ENCODE results near the gene GIGYF2. TPM values are rescaled to one million over a fixed set of nuclear protein-coding genes. Genes with fewer than 3 reads are reported as not detected.

Gene GIGYF2
- total RNA-seq, 4 donors from 2014 or later = 69.0 to 208 (median 80.4) TPM

DNA sequence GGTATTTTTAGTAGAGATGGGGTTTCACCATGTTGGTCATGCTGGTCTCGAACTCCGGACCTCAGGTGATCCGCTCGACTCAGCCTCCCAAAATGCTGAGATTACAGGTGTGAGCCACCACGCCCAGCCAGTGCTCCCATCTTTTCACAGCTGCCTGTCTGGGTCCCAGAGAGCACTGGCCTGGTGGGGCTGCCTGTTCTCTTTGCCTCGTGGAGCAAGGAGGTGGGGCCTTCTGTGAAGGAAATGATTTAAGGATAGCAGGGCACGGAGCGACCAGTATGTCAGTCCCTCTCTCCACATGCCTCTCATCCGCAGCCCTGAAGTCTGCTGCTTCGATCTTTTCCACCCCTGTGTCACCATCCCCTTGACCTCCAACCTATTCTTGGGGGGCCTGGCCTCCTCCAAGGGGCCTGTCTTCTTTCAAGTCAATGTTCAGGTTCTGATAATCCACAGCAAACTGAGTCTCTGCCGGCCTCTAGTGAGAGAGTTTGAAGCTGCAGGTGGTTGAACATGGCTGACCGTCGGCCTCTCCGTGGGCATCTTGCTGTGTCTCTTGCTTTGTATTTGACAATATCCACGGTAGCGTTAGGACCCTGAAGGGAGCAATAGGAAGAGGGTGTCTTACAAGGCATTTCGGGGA lies 28.2 kb upstream of the GIGYF2 start:
- no peak for DNase-seq (ENCODE audit: low spot score in 2 of 2)
- WGBS = 80% methylated on average over 17 of the region's 17 CpGs

DNA sequence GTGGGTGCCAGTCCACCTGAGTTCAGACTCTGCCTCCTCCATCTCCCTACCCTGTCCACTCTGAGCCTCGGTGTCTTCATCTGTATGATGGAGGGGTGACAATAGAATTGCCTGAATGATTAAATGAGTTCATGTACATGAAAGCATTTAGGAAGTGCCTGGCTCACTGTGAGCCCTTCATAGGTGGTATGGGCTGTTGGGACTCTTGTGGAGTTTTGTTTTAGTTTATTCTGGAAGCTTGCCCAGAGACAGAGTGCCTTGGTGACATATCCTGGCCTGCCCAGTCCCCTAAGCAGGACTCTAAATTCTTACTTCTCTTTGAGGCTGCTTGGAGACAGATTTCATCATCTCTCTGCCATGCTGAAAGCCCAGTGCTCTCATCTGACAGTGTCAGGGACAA lies 24.5 kb upstream of the GIGYF2 start:
- 100% methylated on average over 1 of the region's 1 CpG for WGBS
- H3K4me3 ChIP-seq = no peak overlapping the region
- H3K27me3 ChIP-seq = no peaks in the 10 kb centered on the region
- no peak for DNase-seq (ENCODE audit: low spot score in 2 of 2)
- H3K9me3 ChIP-seq = no peaks in the 10 kb centered on the region
- TF ChIP-seq POLR2AphosphoS5 (IDR thresholded peaks at IDR 0.05) (no peak), POLR2A (IDR thresholded peaks at IDR 0.05) (no peak), EP300 (IDR thresholded peaks at IDR 0.05) (no peak)
- TF ChIP-seq, protein P1, sequence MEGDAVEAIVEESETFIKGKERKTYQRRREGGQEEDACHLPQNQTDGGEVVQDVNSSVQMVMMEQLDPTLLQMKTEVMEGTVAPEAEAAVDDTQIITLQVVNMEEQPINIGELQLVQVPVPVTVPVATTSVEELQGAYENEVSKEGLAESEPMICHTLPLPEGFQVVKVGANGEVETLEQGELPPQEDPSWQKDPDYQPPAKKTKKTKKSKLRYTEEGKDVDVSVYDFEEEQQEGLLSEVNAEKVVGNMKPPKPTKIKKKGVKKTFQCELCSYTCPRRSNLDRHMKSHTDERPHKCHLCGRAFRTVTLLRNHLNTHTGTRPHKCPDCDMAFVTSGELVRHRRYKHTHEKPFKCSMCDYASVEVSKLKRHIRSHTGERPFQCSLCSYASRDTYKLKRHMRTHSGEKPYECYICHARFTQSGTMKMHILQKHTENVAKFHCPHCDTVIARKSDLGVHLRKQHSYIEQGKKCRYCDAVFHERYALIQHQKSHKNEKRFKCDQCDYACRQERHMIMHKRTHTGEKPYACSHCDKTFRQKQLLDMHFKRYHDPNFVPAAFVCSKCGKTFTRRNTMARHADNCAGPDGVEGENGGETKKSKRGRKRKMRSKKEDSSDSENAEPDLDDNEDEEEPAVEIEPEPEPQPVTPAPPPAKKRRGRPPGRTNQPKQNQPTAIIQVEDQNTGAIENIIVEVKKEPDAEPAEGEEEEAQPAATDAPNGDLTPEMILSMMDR (IDR thresholded peaks at IDR 0.05) = no peak
- H3K4me1 ChIP-seq = no peaks in the 10 kb centered on the region
- H3K27ac ChIP-seq = no peak overlapping the region
- peaks cover 4% of the 10 kb centered on the region for H3K36me3 ChIP-seq

More for the DNA sequence above, 28.2 kb upstream of the GIGYF2 start:
- H3K27me3 ChIP-seq = no peaks in the 10 kb centered on the region
- no peaks in the 10 kb centered on the region for H3K9me3 ChIP-seq
- no peak overlapping the region for H3K4me3 ChIP-seq
- H3K27ac ChIP-seq = no peak overlapping the region
- TF ChIP-seq, protein P1 (IDR thresholded peaks at IDR 0.05) = peak in 1 of 2 donors; percentile 28
- TF ChIP-seq EP300 (IDR thresholded peaks at IDR 0.05) (no peak), POLR2A (IDR thresholded peaks at IDR 0.05) (no peak)
- no peaks in the 10 kb centered on the region for H3K4me1 ChIP-seq
- H3K36me3 ChIP-seq = peaks cover 4% of the 10 kb centered on the region

DNA sequence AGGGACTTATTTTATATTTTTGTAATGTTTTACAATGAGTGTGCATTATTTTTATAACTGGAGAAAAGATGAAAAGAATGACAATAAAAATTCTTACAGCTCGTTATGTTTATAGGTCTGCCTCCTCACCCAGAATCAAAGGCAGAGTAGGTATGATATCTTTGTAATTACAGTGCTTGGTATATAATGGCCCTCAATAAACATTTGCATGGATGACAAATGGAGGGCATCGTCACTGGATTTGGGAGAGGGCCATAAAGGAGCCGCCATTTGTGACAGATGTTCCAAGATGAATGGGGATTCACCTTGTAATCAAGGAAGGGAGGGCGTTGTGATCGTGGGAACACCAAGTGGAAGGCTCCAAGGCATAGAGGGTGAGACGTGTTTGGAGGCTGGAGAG lies 22.6 kb upstream of the GIGYF2 start:
- TF ChIP-seq POLR2A (IDR thresholded peaks at IDR 0.05) = no peak
- TF ChIP-seq EP300 (IDR thresholded peaks at IDR 0.05) = no peak
- TF ChIP-seq POLR2AphosphoS5 (IDR thresholded peaks at IDR 0.05) = no peak
- TF ChIP-seq, protein P1 (IDR thresholded peaks at IDR 0.05) = no peak
- no peak overlapping the region for H3K4me3 ChIP-seq
- peaks cover 4% of the 10 kb centered on the region for H3K36me3 ChIP-seq
- H3K9me3 ChIP-seq = no peaks in the 10 kb centered on the region
- H3K27me3 ChIP-seq = no peaks in the 10 kb centered on the region
- DNase-seq (ENCODE audit: low spot score in 2 of 2) = no peak
- no peak overlapping the region for H3K27ac ChIP-seq
- WGBS = 62% methylated on average over 6 of the region's 6 CpGs
- H3K4me1 ChIP-seq = no peaks in the 10 kb centered on the region

DNA sequence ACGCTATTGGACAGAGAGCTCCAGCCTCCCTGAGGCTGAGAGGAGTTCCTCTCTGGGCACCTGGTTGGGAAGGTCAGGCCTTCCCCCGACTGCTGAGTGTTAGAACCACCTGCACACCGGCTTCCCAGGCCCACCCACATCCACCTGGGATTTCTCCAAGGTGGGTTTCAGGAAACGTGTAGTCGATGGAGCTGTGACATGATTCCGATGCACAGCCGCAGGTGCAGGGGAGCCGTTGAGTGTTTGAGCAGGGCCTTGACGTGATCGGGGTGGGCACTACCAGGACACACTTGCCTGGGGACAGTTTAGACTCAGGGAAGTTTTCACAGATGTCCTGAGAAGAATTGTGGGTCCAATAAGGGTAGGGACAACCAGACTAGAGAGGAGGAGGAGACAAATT lies 21.8 kb upstream of the GIGYF2 start:
- WGBS = 93% methylated on average over 10 of the region's 10 CpGs
- no peak overlapping the region for H3K4me3 ChIP-seq
- no peaks in the 10 kb centered on the region for H3K4me1 ChIP-seq
- H3K27me3 ChIP-seq = no peaks in the 10 kb centered on the region
- TF ChIP-seq POLR2AphosphoS5 (IDR thresholded peaks at IDR 0.05) = no peak
- TF ChIP-seq, protein P1 (IDR thresholded peaks at IDR 0.05) = no peak
- H3K36me3 ChIP-seq = peaks cover 4% of the 10 kb centered on the region
- no peak for DNase-seq (ENCODE audit: low spot score in 2 of 2)
- no peak overlapping the region for H3K27ac ChIP-seq
- H3K9me3 ChIP-seq = no peaks in the 10 kb centered on the region

DNA sequence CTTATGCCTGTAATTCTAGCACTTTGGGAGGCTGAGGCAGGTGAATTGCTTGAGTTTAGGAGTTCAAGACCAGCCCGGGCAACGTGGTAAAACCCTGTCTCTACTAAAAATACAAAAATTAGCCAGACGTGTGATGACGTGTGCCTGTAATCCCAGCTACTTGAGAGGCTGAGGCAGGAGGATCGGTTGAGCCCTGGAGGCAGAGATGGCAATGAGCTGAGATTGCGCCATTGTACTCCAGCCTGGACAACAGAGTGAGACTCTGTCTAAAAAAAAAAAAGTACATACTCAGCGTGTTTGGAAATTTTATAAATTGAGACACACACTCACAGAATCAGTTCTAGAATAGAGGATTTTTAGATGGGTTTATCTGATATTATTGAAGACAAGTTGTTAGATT lies 17.1 kb upstream of the GIGYF2 start:
- Histone ChIP-seq H3K4me3 (no peak overlapping the region), H3K36me3 (no peaks in the 10 kb centered on the region), H3K27ac (no peak overlapping the region), H3K9me3 (no peaks in the 10 kb centered on the region), H3K4me1 (no peaks in the 10 kb centered on the region), H3K27me3 (no peaks in the 10 kb centered on the region)
- no peak for TF ChIP-seq EP300 (IDR thresholded peaks at IDR 0.05)
- no peak for TF ChIP-seq POLR2A (IDR thresholded peaks at IDR 0.05)
- TF ChIP-seq, protein P1 (IDR thresholded peaks at IDR 0.05) = no peak
- no peak for DNase-seq (ENCODE audit: low spot score in 2 of 2)
- WGBS = 78% methylated on average over 7 of the region's 7 CpGs
